WTC11 (cell line): ENCODE results near the gene GALNT9. TPM values are rescaled to one million over a fixed set of nuclear protein-coding genes. Genes with fewer than 3 reads are reported as not detected.

Experiments
- ATAC-seq: fragments of 200-7000 bp; cut with Tn5 transposase; 2 replicates; pipeline ENCODE4 v1.10.0; 2021; ENCODE audit warnings: mild to moderate bottlenecking, moderate library complexity
- CTCF ChIA-PET: fragments of 300-600 bp; sonication (Branson Sonifier 250); formaldehyde crosslinking; loops from one replicate; lab custom pipeline; 2021; ENCODE audit warnings: antibody characterized with exemption; lab: Charles Lee
- POLR2A ChIA-PET: fragments of 350-600 bp; sonication (Branson Sonifier 250); formaldehyde crosslinking; loops from one replicate; lab custom pipeline; 2021; ENCODE audit warnings: antibody characterized with exemption; lab: Charles Lee
- DNase-seq: peaks from one replicate; pipeline ENCODE4 v3.0.0; 2021; ENCODE audit warnings: low spot score
- H3K27ac Mint-ChIP-seq: 2 replicates; pipeline ENCODE4 v1.8.0; 2021; ENCODE audit warnings: mixed read lengths
- H3K27me3 Mint-ChIP-seq: 2 replicates; pipeline ENCODE4 v1.8.0; 2021; ENCODE audit warnings: low read depth, mild to moderate bottlenecking, moderate library complexity, mixed read lengths
- H3K36me3 Mint-ChIP-seq: 2 replicates; pipeline ENCODE4 v1.8.0; 2021; ENCODE audit warnings: mixed read lengths
- H3K4me1 Mint-ChIP-seq: 2 replicates; pipeline ENCODE4 v1.8.0; 2022; ENCODE audit warnings: mixed read lengths
- H3K4me3 Mint-ChIP-seq: 2 replicates; pipeline ENCODE4 v1.8.0; 2021; ENCODE audit warnings: mild to moderate bottlenecking, moderate library complexity, mixed read lengths
- H3K9me3 Mint-ChIP-seq: 2 replicates; pipeline ENCODE4 v1.8.0; 2021; ENCODE audit warnings: mixed read lengths
- FOXK1 ChIP-seq: sonication (generic); formaldehyde crosslinking; IDR thresholded peaks from 2 replicates; pipeline ENCODE4 v1.8.0; 2022; ENCODE audit warnings: mild to moderate bottlenecking, moderate library complexity, missing genetic modification reagents
- IRF2 ChIP-seq: sonication (generic); formaldehyde crosslinking; IDR thresholded peaks from 2 replicates; pipeline ENCODE4 v1.8.0; 2022; ENCODE audit warnings: low read depth, missing genetic modification reagents, borderline replicate concordance
- JUN ChIP-seq: sonication (generic); formaldehyde crosslinking; IDR thresholded peaks from 2 replicates; pipeline ENCODE4 v1.8.0; 2023; ENCODE audit warnings: mild to moderate bottlenecking, missing genetic modification reagents
- MAX ChIP-seq: sonication (generic); formaldehyde crosslinking; IDR thresholded peaks from 2 replicates; pipeline ENCODE4 v1.8.0; 2022; ENCODE audit warnings: mild to moderate bottlenecking, missing genetic modification reagents
- MLX ChIP-seq: sonication (generic); formaldehyde crosslinking; IDR thresholded peaks from 2 replicates; pipeline ENCODE4 v1.8.1; 2023; ENCODE audit warnings: mild to moderate bottlenecking, missing genetic modification reagents, moderate library complexity
- NR2C2 ChIP-seq: sonication (generic); formaldehyde crosslinking; IDR thresholded peaks from 2 replicates; pipeline ENCODE4 v1.8.0; 2022; ENCODE audit warnings: mild to moderate bottlenecking, missing genetic modification reagents
- STAT6 ChIP-seq: sonication (generic); formaldehyde crosslinking; conservative IDR thresholded peaks from 2 replicates; pipeline ENCODE4 v1.8.1; 2023; ENCODE audit warnings: mild to moderate bottlenecking, low read depth, missing genetic modification reagents, moderate library complexity
- ZNF138 ChIP-seq: sonication (generic); formaldehyde crosslinking; conservative IDR thresholded peaks from 2 replicates; pipeline ENCODE4 v1.8.1; 2022; ENCODE audit warnings: mild to moderate bottlenecking, moderate library complexity, missing genetic modification reagents
- ZNF317 ChIP-seq: sonication (generic); formaldehyde crosslinking; IDR thresholded peaks from 2 replicates; pipeline ENCODE4 v1.8.1; 2023; ENCODE audit warnings: low read depth, mild to moderate bottlenecking, moderate library complexity, missing genetic modification reagents, borderline replicate concordance
- ZNF671 ChIP-seq: fragments of 250-450 bp; sonication (Bioruptor Pico); IDR thresholded peaks from 2 replicates; pipeline ENCODE4 v1.8.0; 2021; ENCODE audit warnings: mild to moderate bottlenecking
- total RNA-seq: library from RNA; stranded (reverse); gene quantifications from 3 replicates; pipeline ENCODE4 v1.2.3, GENCODE V29; 2021
- TF ChIP-seq, protein P1 (sequence below): sonication (generic); formaldehyde crosslinking; IDR thresholded peaks from 2 replicates; pipeline ENCODE4 v1.8.1; 2022; ENCODE audit warnings: missing genetic modification reagents, borderline replicate concordance
- TF ChIP-seq, protein P2 (sequence below): fragments of 250-450 bp; sonication (Bioruptor Pico); conservative IDR thresholded peaks from 2 replicates; pipeline ENCODE4 v1.9.0; 2021; ENCODE audit warnings: mild to moderate bottlenecking
- TF ChIP-seq, protein P3 (sequence below): sonication (generic); formaldehyde crosslinking; IDR thresholded peaks from 2 replicates; pipeline ENCODE4 v1.8.0; 2022; ENCODE audit warnings: missing genetic modification reagents

The GALNT9 gene
- total RNA-seq, 1 experiment from 2014 or later: 0.90 TPM

DNA sequence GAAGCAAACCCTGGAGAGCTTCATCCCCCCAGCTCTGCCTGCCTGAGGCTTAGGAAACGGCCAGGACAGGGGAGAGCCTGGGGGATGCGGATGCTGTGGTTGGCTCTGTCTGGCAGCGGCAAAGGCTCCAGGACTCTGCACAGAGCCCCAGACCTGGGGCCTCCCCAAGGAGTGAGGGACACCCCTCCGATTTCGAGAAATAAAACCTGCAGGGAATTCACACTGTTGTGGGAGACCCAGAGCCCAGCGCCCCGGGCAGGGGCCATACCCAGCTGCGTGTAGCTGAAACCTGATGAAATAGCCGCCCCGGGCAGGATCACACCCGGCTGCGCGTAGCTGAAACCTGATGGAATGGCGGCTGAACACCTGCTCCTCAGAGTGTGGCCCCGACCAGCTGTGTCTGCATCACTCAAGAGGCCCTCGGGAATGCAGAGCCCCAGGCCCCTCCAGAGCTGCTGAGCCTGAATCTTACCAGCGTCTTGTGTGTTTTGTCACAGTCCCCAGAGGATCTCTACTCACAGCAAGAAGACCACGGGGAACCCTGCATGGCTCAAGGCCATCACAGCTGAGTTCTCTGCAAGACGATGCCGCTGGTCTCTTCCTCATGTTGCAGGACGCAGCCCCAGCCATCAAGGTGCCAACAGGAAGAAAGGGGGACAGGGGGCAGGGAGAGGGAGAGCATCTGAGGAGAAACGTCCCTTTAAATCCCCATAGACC is 46.5 kb upstream of the GALNT9 start (continued):
- TF ChIP-seq NR2C2 (CRISPR knock-in tag): no peak
- no peak for TF ChIP-seq ZNF671
- TF ChIP-seq STAT6 (CRISPR knock-in tag): no peak
- TF ChIP-seq ZNF317 (CRISPR knock-in tag): no peak
- TF ChIP-seq IRF2 (CRISPR knock-in tag): no peak
- no peak for TF ChIP-seq ZNF138

DNA sequence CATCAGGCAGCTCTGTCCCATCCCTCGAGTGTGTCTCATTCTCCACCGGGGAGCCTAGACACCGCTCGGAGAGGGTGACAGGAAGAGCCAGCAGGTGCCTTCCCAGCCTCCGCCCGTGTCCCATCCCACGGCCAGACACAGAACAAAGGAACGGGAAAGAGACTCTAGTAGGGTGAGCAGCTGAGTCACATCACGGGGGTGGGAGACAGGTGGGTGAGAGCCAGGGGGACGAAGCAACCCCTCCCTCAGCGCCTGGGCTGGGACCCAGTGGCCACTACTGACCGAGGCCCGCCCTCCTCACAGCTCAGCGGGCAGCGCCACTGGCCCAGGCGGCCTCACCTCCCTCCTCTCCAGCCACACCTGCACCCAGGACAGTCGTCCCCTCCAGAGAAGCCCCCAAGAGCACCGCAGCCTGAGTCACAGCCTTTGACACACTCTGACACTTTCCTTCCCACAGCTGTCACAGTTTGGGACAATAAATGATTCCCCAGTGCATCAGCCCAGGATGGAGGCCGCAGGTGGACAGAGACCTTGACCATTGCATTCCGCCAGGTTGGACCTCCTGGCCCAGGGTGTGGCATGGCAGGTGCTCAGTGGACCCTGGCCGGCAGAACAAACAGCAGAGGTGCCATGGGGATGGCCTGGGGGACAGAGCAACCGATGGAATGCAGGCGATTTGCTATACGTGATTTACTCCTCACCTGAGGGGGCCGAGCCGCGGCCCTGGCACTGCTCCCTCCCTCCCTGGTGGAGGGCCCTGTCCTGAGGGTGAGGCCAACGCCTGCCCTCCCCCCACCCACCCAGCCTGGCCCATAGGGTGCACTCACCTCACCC is 45.4 kb upstream of the GALNT9 start:
- peaks cover 9% of the 10 kb centered on the region for H3K9me3 Mint-ChIP-seq
- POLR2A ChIA-PET: interaction anchor here (1.2 kb wide), 1 partner anchor 100 kb away, joined by 3 read pairs; no protein-coding TSS in a partner anchor
- no peak overlapping the region for H3K27ac Mint-ChIP-seq
- no peak for ATAC-seq
- H3K27me3 Mint-ChIP-seq: peaks cover 78% of the 10 kb centered on the region
- no peak overlapping the region for H3K4me3 Mint-ChIP-seq
- peaks cover 2% of the 10 kb centered on the region; the same call in 1 of the 2 replicates for H3K36me3 Mint-ChIP-seq
- CTCF ChIA-PET: interaction anchor here (1.0 to 4.5 kb wide), 13 partner anchors 12 to 196 kb away, joined by 3 to 42 read pairs (median 4); partner anchors contain the start of gene GALNT9
- no peak for DNase-seq
- peaks cover 14% of the 10 kb centered on the region for H3K4me1 Mint-ChIP-seq
- TF ChIP-seq, protein P1, sequence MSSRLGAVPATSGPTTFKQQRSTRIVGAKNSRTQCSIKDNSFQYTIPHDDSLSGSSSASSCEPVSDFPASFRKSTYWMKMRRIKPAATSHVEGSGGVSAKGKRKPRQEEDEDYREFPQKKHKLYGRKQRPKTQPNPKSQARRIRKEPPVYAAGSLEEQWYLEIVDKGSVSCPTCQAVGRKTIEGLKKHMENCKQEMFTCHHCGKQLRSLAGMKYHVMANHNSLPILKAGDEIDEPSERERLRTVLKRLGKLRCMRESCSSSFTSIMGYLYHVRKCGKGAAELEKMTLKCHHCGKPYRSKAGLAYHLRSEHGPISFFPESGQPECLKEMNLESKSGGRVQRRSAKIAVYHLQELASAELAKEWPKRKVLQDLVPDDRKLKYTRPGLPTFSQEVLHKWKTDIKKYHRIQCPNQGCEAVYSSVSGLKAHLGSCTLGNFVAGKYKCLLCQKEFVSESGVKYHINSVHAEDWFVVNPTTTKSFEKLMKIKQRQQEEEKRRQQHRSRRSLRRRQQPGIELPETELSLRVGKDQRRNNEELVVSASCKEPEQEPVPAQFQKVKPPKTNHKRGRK (CRISPR knock-in tag): no peak
- TF ChIP-seq ZNF317 (CRISPR knock-in tag) (no peak), JUN (no peak), MLX (CRISPR knock-in tag) (no peak)
- TF ChIP-seq, protein P2, sequence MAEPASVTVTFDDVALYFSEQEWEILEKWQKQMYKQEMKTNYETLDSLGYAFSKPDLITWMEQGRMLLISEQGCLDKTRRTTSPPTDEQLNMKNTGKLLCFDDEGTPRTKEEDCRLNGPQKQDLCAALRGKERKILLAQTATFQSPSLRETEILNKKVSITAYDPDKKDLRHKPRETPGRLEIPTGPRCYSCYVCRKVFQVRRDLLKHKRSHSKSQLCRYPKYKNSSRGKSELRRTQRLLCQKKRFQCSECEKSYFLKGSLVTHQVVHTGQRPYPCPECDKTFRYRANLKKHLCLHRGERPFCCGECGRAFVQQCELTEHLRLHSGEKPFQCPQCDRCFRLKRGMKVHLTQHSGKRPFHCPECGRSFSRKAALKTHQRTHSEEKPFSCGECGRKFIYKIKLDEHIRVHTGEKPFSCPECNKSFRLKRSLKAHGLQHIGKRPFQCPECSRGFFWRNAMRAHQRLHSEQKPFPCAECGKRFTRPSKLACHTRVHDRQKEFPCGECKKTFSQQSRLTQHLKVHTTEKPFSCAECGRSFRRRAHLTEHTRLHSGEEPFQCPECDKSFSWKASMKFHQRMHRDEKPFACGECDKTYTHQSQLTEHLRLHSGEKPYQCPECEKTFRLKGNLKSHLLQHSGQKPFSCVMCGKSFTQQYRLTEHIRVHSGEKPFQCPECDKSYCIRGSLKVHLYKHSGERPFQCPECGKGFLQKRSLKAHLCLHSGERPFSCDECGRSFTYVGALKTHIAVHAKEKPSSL (CRISPR knock-in tag): no peak
- TF ChIP-seq, all 79 proteins: peak for 0

DNA sequence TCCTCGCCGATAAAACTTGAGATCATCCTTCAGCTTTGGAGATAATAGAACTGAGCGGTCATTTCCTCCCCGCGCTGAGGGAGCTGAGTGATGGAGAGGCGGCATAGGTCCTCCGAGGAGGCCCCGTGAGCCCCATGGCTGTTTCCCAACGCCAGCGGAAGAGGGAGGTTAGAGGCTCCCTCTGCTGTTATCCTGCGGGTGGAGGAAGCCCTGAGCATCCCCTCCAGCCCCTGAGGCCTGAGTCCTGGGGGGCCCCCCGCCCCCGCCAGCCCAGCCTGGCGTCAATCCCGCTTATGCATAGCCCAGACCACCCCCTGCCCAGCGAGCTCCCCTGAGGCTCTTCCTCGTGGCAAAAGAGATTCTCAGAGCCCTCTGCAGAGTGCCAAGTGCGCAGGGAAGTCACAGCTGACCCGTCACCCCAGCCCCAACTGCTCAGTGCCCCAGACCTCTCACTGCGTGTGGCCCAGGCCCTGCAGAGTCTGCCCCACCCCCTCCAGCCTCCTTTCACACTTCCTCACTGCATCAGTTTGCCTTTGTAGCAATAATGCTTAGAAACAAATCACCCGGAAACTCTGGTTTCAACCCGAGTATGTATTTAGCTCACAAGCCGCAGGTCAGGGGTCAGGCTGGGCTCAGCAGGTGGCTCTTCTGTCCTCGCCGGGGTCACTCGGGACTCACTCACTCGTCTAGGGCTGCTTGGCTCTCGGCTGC is 44.7 kb upstream of the GALNT9 start:
- no peak overlapping the region for H3K27ac Mint-ChIP-seq
- peaks cover 85% of the 10 kb centered on the region for H3K27me3 Mint-ChIP-seq
- peaks cover 14% of the 10 kb centered on the region for H3K4me1 Mint-ChIP-seq
- CTCF ChIA-PET: interaction anchor here (1.0 to 4.5 kb wide), 13 partner anchors 40 to 220 kb away, joined by 3 to 42 read pairs (median 4); partner anchors contain the start of gene GALNT9
- no peak for DNase-seq
- TF ChIP-seq MAX (CRISPR knock-in tag) (no peak), FOXK1 (no peak), ZNF138 (no peak)
- TF ChIP-seq, protein P3, sequence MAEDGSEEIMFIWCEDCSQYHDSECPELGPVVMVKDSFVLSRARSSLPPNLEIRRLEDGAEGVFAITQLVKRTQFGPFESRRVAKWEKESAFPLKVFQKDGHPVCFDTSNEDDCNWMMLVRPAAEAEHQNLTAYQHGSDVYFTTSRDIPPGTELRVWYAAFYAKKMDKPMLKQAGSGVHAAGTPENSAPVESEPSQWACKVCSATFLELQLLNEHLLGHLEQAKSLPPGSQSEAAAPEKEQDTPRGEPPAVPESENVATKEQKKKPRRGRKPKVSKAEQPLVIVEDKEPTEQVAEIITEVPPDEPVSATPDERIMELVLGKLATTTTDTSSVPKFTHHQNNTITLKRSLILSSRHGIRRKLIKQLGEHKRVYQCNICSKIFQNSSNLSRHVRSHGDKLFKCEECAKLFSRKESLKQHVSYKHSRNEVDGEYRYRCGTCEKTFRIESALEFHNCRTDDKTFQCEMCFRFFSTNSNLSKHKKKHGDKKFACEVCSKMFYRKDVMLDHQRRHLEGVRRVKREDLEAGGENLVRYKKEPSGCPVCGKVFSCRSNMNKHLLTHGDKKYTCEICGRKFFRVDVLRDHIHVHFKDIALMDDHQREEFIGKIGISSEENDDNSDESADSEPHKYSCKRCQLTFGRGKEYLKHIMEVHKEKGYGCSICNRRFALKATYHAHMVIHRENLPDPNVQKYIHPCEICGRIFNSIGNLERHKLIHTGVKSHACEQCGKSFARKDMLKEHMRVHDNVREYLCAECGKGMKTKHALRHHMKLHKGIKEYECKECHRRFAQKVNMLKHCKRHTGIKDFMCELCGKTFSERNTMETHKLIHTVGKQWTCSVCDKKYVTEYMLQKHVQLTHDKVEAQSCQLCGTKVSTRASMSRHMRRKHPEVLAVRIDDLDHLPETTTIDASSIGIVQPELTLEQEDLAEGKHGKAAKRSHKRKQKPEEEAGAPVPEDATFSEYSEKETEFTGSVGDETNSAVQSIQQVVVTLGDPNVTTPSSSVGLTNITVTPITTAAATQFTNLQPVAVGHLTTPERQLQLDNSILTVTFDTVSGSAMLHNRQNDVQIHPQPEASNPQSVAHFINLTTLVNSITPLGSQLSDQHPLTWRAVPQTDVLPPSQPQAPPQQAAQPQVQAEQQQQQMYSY: no peak
- POLR2A ChIA-PET: interaction anchor here (1.5 kb wide), 1 partner anchor 45 kb away, joined by 3 read pairs; the partner anchor contains the start of gene GALNT9
- peaks cover 9% of the 10 kb centered on the region for H3K9me3 Mint-ChIP-seq
- H3K4me3 Mint-ChIP-seq: no peak overlapping the region
- H3K36me3 Mint-ChIP-seq: peaks cover 2% of the 10 kb centered on the region; the same call in 1 of the 2 replicates
- peak; percentile 65 for ATAC-seq
